Hematopoietic multipotent progenitor cell treated with erythropoietin and hydrocortisone succinate and interleukin-3 and kit ligand, for 17 days (in vitro differentiated cells): ENCODE results near the gene SPEG.

ENCODE experiments used
- DNase-seq: peaks from one replicate; pipeline ENCODE4 v3.0.0-alpha.2; 2015; ENCODE audit warnings: low spot score

SPEG gene

GRCh38 chr2:219462349-219462748 lies 27.7 kb downstream of the SPEG start:
- no peak for DNase-seq

DNA sequence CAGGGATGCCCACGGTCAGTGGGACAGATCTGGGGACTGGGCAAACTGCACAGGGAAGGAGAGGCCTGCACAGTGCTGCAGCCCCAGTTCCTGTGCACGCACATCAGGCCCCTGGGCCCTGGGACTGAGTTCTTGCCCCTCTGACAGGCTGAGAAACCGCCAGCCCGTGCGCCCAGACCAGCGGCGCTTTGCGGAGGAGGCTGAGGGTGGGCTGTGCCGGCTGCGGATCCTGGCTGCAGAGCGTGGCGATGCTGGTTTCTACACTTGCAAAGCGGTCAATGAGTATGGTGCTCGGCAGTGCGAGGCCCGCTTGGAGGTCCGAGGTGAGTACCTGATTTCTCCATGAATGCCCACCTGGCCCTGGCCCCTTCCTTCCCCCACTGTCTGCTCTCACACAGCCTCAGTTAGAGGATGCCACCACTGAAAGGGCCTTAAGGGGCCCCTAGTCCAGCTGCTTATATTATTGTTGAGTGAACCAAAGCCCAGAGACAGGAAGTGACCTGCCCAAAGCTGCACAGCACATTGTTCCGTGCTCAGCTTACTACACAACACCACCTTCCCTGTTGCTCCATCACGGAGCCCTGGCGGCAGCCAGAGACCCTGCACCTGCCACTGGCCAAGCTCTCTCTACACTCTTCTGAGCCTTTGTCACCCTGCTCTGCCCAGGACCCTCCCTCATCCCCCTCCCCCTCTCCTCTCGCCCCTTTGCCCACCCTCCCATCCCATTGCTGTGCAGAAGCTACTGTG lies 29.8 kb downstream of the SPEG start:
- no peak for DNase-seq

- no peak for DNase-seq
These were observed 31.3 kb downstream of the SPEG start for GRCh38 chr2:219465659-219466561.

DNA sequence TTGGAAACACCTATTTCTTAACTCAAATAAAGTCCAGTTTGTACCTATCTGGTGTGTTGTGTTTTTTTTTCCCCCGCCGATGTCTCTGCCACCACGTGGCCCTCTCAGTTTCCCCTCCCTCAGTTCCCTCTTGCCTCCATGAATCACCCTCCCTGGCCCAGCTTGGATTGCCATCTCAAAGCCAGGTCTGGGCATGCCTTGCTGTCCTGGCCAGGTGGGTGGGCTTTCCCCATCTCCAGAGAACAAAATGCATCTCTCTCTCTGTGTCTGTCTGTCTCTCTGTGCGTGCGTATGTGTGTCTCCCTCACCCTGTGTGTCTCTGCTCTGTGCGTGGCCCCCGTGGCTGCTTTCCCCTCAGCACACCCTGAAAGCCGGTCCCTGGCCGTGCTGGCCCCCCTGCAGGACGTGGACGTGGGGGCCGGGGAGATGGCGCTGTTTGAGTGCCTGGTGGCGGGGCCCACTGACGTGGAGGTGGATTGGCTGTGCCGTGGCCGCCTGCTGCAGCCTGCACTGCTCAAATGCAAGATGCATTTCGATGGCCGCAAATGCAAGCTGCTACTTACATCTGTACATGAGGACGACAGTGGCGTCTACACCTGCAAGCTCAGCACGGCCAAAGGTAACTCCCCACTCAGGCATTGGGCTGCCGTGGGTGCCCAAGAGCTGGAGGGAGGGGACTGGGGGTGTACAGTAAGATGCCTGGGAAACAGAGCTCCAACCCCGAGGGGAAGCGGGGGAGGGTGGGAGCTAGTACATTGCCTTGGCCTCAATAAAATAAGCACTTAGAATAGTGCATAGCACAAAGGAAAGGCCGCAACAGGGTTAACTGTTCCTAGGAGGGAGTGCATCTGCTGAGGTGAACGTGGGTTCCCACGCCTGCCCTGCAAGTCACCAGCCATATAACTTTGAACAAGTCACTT lies 32.4 kb downstream of the SPEG start:
- DNase-seq, result no peak

DNA sequence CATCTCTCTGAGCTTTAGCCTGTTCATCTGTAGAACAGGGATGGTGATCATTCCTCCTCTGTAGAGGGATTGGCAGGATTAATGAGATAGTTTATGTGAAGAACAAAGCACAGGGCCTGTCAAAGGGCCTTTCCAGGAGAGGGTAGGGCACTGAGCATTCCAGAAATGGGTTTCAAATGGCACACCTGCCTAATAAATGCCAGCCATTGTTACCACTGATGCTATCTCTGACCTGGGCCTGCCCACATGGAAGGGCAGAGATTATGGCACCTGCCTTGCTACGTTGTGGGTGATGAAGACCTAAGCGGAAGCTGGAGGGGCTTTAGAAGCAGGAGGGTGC lies 33.1 kb downstream of the SPEG start:
- DNase-seq, result no peak

GRCh38 chr2:219468410-219469185 lies 34.0 kb downstream of the SPEG start:
- DNase-seq, result no peak

- no peak for DNase-seq
These were observed 34.6 kb downstream of the SPEG start for GRCh38 chr2:219469186-219469724.

GRCh38 chr2:219470429-219470828 lies 35.8 kb downstream of the SPEG start:
- DNase-seq, result no peak

DNA sequence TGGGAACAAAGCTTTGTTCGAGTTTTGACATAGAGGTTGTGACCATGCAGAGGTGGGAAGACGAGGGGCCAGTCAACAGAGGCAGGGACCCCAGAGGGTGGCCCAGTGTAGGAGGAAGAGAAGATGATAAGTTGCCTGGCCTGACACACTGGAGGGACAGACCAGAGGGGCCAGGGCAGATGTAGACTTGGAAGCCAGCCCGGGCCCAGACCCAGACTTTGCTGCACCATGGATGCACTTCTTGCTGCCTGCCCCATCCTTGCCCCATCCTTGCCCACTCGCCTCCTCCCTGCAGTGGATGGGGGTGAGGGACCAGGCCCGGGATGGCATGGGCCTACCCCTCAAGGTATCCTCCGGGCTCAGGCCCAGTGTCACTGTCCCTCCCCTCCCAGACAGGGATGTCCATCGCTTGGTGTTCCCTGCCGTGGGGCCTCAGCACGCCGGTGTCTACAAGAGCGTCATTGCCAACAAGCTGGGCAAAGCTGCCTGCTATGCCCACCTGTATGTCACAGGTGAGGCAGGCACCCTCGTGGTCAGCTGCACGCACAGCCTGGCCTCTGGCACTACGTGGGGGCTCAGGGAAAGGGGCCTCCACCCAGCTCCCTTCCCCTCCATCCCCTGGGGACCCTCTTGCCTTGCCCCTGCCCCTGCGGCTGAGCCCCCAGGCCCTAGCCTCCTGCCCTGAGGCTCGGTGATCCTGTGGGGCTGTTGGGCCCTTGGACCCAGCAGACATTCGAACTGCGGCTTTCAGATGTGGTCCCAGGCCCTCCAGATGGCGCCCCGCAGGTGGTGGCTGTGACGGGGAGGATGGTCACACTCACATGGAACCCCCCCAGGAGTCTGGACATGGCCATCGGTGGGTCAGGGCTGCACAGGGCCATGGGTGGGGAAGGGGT lies 37.1 kb downstream of the SPEG start:
- no peak for DNase-seq

DNA sequence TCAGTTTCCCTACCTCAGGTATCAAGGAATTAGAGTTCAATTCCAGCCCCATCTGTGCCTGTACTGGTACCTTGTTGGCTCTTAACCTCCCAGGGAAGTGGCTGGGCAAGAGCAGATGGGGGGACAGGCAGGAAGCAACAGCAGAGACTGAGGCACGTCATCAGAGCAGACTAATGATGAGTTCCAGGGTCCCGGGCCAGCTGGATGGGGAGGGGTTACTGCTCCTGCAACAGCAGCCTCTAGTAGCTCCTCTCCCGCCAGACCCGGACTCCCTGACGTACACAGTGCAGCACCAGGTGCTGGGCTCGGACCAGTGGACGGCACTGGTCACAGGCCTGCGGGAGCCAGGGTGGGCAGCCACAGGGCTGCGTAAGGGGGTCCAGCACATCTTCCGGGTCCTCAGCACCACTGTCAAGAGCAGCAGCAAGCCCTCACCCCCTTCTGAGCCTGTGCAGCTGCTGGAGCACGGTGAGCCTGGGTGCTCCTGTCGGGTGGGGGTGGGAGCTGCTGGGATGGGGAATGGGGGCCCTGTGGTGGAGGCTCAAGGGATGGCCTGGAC lies 38.1 kb downstream of the SPEG start:
- DNase-seq, result no peak

DNA sequence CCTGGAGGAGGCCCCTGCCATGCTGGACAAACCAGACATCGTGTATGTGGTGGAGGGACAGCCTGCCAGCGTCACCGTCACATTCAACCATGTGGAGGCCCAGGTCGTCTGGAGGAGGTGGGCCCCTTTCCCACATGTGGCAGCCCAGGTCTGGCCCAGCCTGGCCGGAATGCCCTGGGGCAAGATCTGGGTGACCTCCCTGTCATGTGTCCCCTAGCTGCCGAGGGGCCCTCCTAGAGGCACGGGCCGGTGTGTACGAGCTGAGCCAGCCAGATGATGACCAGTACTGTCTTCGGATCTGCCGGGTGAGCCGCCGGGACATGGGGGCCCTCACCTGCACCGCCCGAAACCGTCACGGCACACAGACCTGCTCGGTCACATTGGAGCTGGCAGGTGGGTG lies 38.9 kb downstream of the SPEG start:
- no peak for DNase-seq

- no peak for DNase-seq
These were observed 39.8 kb downstream of the SPEG start for GRCh38 chr2:219474285-219475060.

DNA sequence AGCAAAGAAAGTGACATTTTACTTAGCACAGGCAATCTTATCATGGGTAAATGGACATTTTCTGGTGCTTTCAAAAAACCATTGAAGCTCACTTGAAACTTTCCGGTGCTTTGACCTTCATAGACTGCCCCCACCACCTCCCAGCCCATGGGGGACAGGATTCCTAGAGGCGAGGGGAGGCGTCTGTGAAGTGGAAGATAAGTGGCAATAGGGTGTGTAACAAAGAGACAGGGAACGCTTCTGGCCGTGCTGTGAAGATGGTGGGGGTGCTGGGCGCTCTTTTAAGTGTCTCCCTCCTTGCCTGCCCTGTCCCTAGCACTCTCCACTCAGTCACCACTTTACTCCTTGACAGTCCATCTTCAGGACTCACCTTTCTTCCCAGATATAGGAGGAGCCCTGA lies 40.6 kb downstream of the SPEG start:
- no peak for DNase-seq

DNA sequence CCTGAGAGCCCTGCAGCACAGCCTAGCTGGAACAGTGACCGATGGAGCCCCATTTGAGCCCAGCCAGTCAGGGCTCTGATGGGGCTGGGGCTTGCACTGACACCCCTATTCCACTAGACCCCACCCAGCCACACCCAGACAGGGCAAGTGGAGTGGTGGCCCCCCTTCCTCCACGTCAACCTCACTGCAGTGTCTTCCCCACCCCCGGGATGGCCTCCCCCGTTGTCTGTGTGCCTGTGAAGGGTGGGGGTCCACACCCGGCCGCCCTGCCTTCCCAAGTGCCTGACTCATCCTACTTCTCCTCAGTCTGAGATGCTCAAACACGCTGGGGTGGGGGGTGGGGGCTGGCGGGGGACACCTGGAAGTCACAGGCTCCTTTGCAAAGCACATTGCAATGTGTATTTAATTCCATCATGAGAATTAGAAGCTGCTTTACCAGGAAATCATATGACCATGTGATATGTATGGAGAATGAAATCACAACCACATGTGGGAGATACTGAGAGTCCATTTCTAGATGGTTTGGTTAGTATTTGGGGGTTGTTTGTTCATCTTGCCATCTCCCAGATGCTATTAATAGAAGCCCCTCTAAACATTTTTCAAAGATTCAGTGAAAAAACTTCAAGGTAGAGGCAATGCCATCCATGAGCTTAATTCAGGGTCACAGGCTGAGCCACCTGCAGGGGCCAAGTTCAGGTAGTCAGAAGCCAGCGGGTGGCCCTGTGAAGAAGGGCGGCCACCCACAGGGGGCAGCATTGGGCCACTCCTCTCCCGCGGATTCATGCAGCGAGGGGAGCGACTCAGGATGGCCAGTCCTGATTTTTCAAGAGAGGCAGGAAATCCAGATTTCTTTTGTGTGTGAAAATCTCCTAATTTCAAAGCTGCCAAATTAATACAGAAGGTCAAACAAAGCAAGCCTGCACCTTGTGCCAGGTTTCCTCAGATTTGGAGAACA lies 41.3 kb downstream of the SPEG start:
- DNase-seq, result peak; percentile 59

DNA sequence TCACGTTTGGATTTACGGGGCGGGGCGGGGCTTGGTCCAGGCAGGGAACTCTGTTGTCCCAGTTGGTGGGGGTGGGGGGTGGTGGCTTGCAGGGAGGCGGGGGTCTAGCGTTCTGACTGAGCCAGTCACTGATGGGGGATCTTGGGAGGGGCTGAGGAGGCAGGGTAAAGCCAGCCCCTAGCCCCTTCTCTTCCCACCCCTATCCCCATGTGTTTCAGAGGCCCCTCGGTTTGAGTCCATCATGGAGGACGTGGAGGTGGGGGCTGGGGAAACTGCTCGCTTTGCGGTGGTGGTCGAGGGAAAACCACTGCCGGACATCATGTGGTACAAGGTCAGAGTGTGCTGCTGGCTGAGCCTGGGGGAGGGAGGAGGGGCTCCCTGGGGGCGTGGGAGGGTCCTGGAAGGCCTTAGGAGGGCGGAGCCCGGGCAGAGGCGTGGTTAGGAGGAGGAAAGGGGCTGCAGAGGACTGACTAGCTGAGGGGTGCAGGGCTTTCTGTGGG lies 42.1 kb downstream of the SPEG start:
- no peak for DNase-seq

- no peak for DNase-seq
These were observed 42.5 kb downstream of the SPEG start for GRCh38 chr2:219477179-219477578.

GRCh38 chr2:219477815-219478214 lies 43.2 kb downstream of the SPEG start:
- DNase-seq, result no peak

DNA sequence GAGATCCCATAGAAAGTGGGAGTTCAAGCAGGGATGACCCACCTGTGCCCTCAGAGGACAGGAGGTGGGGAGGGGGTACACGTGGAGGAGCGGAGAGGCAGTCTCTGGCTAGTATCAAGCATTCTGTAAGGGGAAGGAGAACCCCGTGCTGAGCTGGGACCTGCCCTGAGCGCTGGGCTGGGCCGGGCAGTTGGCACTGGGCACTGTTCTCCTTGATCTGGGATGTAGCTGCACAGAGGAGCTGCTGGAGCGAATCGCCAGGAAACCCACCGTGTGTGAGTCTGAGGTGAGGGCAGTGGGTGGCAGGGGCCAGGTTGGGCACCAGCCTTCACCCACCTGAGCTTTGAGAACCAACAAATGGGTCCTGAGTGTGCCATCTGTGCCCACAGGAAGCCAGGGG lies 44.3 kb downstream of the SPEG start:
- DNase-seq, result no peak
